Right ventricle myocardium superior (tissue), 1 donor: ENCODE results near the gene TCHHL1. TPM values are rescaled to one million over a fixed set of nuclear protein-coding genes. Genes with fewer than 3 reads are reported as not detected.

ENCODE experiments used
- ATAC-seq: fragments of 200-7000 bp; cut with Tn5 transposase; one replicate; pipeline ENCODE4 v1.9.1; 2020; ENCODE audit warnings: mild to moderate bottlenecking; ENCODE audit not compliant: poor library complexity
- DNase-seq: peaks from one replicate; pipeline ENCODE4 v3.0.0-alpha.2; 2020
- intact Hi-C: fragments of 100-400 bp; cut with DNase I; formaldehyde crosslinking; loops from one replicate; pipeline ENCODE4 v1.11.2; 2022
- total RNA-seq: library from RNA; stranded (reverse); fragmentation: NEBNext Ultra II Directional; extraction: Animal tissue kit (Norgen Biotek cat#: 25700); gene quantifications from one replicate; pipeline ENCODE4 v1.2.1, GENCODE V29; 2021
- donor health status: DM: no; HTN: yes; CAD: no; lungs with severe emphysema.

The TCHHL1 gene
- total RNA-seq, 1 donor from 2014 or later: not detected

GRCh38 chr1:152047730-152048415, 41.0 kb downstream of the TCHHL1 start:
- intact Hi-C loops: no loop called here
- ATAC-seq: peak; percentile 93

GRCh38 chr1:152047413-152047729, 41.5 kb downstream of the TCHHL1 start:
- intact Hi-C loops: no loop called here
- ATAC-seq: no peak
- no peak for DNase-seq

More at GRCh38 chr1:152047730-152048415, 41.0 kb downstream of the TCHHL1 start:
- DNase-seq: peak; percentile 95

- DNase-seq: no peak
- intact Hi-C loops: no loop called here
- ATAC-seq: no peak
Measured at GRCh38 chr1:152044386-152044785, 44.5 kb downstream of the TCHHL1 start.

GRCh38 chr1:152043870-152044269, 45.0 kb downstream of the TCHHL1 start:
- intact Hi-C loops: no loop called here
- DNase-seq (no peak), ATAC-seq (no peak)

- intact Hi-C loops: no loop called here
- ATAC-seq (no peak), DNase-seq (no peak)
Measured at GRCh38 chr1:152042030-152042429, 46.8 kb downstream of the TCHHL1 start.

- no peak for DNase-seq
- ATAC-seq: no peak
- intact Hi-C loops: no loop called here
Measured at GRCh38 chr1:152039886-152040285, 49.0 kb downstream of the TCHHL1 start.

- intact Hi-C loops: no loop called here
- ATAC-seq (no peak), DNase-seq (no peak)
Measured at GRCh38 chr1:152039461-152039860, 49.4 kb downstream of the TCHHL1 start.

GRCh38 chr1:152038871-152039270, 50.0 kb downstream of the TCHHL1 start:
- no peak for ATAC-seq
- intact Hi-C loops: no loop called here
- no peak for DNase-seq

GRCh38 chr1:152036267-152037216, 52.3 kb downstream of the TCHHL1 start, which contains the start of gene S100A11:
Gene S100A11, minus strand, starts transcription at chr1:152037004. Its CDS starts 89 bp downstream, at chr1:152036915.
- peak; percentile 97 for DNase-seq
- intact Hi-C loops: no loop called here
- ATAC-seq: peak; percentile 96

- intact Hi-C loops: no loop called here
- DNase-seq (no peak), ATAC-seq (peak; percentile 32)
Measured at GRCh38 chr1:152035539-152036266, 53.2 kb downstream of the TCHHL1 start.

GRCh38 chr1:152034654-152035538, 54.0 kb downstream of the TCHHL1 start:
- no peak for DNase-seq
- intact Hi-C loops: no loop called here
- peak; percentile 19 for ATAC-seq

- DNase-seq (no peak), ATAC-seq (peak; percentile 1)
- intact Hi-C loops: no loop called here
Measured at GRCh38 chr1:152034324-152034653, 54.6 kb downstream of the TCHHL1 start.

Other genes starting within 250 kb of the TCHHL1 start
- not detected for gene C2CD4D, start 249.2 kb downstream of the TCHHL1 start, total RNA-seq
- gene THEM5, start 235.4 kb downstream of the TCHHL1 start, total RNA-seq: not detected
- gene THEM4, start 179.6 kb downstream of the TCHHL1 start, total RNA-seq: 17.0 TPM
- 230 TPM for gene S100A10, start 95.2 kb downstream of the TCHHL1 start, total RNA-seq
- gene S100A11, start 52.1 kb downstream of the TCHHL1 start, total RNA-seq: 64.5 TPM
- not detected for gene TCHH, start 26.4 kb upstream of the TCHHL1 start, total RNA-seq
- not detected for gene RPTN, start 70.2 kb upstream of the TCHHL1 start, total RNA-seq
- not detected for gene HRNR, start 135.1 kb upstream of the TCHHL1 start, total RNA-seq
- gene FLG, start 236.2 kb upstream of the TCHHL1 start, total RNA-seq: not detected